GM21786 (cell line): ENCODE results near the gene FEN1.

Experiments
- ATAC-seq: cut with Tn5 transposase; IDR thresholded peaks from one replicate; pipeline ENCODE4 v1.9.1; 2021; ENCODE audit not compliant: unreplicated experiment

The FEN1 gene

GRCh38 chr11:61815790-61816735 is 23.4 kb downstream of the FEN1 start:
- peak; percentile 28 for ATAC-seq

GRCh38 chr11:61816736-61817455 is 24.2 kb downstream of the FEN1 start, which contains the start of gene FADS1:
TSS of gene FADS1 (minus strand) at chr11:61817003. CDS start at chr11:61816929, 74 bp downstream.
- peak; percentile 50 for ATAC-seq

GRCh38 chr11:61817471-61818202 is 24.9 kb downstream of the FEN1 start:
- ATAC-seq = no peak

DNA sequence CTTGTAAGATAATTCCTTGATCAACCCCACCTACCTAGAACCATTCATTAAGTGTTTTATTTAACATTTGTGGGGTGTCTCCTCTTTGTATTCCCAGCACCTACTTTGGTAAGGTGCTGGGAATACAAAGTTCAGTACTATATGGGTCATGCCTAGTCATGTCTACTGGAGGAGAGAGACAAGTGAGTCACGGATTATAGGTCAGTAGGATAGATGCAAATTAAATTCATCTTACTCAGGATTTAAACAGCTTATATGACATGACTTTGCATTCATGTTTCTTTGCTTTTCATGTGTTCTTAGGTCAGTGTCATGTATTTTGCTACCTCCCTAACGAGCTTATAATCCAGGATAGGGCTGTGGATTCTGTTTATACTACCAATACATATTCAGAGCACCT is 27.5 kb downstream of the FEN1 start:
- ATAC-seq = no peak

DNA sequence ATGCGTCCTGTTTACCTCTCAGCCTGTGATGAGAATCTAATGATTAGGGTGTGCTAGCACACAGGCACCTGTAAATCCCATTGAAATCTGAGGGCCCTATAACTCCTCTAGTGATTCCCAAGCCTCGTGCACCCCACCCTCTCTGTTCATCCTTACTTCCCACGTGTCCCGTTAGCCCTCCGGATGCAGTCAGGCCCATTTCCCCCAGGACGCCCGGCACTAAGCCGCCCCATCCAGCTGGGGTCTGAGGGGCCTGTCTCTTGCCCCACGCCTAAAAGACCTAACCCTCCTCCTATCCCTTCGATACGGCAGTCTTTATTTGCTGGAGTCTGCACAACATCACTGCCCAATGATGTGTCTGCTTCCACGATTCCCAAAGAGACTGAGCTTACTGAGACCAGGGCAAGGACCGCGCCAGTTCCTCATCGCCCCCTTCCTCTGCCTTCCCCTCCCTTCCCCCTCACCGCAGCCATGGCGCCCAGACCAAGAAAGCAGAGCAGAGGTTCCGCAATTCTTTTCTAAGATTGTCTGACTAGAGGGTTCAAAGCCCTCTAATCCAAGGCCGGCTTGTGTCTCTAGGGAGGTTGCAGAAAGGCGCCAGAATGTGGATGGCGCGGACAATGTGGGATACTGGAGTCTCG is 34.3 kb downstream of the FEN1 start:
- no peak for ATAC-seq

DNA sequence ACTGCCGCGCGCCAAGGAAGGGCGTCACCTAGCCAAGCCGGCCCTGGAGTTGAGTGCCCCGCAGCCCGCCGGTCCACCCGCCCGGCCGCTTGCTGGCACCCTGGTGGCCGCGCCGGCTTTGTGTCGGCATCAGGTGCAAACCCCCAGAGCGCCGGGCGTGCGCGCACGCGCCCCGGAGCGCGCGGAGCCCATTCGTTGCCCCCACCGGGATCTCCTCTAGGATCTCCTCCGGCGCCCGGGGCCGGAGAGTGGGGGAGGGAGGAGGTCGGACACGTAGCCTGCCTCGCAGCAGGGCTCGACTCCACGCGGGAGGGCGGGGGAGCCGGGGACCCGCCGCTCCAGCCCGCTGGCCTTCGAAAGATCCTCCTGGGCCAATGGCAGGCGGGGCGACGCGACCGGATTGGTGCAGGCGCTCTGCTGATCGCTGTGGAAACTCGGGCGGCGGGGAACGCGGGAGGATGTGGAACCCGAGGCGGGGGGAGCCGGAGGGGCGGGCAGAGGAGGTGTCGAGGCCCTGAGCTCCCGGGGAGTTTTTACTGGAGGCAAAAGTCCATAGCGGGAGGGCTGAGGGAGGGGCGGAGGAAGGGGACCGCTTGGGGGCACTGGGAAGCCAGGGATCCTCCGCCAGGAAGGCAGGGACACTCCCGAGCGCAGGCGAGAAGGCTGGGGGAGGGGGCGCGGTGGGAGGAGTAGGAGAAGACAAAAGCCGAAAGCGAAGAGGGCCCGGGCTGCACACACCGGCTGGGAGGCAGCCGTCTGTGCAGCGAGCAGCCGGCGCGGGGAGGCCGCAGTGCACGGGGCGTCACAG is 35.1 kb downstream of the FEN1 start, which contains the start of gene FADS2:
Gene FADS2, plus strand, starts transcription at position 730 of the 808 bp plus-strand sequence. CDS start 91 bp downstream, outside the sequence.
- peak; percentile 67 for ATAC-seq

GRCh38 chr11:61828379-61828628 is 35.6 kb downstream of the FEN1 start:
- ATAC-seq = peak; percentile 2

- no peak for ATAC-seq
Measured at GRCh38 chr11:61828629-61829407, 36.1 kb downstream of the FEN1 start.

DNA sequence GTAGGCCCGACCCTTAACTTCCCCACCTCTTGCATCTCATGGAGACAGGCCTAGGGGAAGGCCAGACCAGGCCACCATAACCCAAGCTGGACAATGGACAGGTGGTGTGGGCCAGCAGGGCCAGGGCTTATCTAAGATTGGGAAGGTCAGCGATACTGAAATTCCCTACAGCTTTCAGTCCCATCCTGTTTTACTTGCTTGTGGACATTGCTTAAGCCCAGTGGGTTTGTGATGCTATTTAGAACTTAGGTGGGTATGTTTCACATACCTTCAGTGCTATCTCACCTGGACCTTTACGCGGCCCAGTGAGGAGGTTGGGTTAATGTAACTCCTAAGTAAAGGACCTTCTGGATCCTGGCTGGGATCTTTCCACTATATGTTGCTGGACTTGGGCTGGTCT is 37.1 kb downstream of the FEN1 start:
- no peak for ATAC-seq

DNA sequence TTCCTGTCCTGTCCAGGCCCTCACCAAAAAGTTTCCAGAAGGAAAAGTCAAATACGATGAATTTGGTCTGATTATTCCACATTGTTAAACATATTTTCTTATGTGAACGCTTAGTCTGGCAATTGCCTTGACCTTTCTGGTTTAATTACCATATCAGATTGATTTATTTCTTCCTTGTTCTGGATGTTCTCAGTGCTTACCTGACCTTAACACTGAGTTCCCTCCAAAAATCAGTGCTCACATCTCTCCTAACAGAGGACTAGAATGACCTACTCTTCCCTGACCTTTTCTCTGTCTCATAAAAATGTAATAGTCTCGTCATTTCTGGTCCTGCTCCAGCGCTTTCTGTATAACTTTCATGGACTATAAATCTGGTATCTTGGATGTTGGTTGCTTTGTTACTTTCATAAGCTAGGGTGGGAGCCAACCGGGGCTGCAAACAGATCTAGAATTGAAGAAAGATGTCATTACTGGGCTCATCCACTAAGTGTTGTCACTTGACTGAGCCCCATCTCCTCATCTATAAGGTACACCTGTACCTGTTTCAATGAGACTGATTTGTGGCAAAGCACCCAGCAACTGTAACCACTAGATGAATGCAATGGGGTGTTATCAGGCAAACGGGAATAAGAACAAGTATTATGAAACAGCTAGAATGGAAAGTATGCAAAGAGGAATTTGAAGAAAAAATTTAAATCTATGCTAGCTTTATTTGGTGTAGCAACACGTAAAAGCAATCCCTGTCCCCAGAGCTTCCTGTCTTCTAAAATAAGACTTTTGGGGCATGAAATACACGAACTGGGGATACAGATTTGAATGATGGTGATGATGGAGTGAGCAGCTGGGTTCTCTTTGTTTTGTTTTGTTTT is 37.8 kb downstream of the FEN1 start:
- no peak for ATAC-seq

DNA sequence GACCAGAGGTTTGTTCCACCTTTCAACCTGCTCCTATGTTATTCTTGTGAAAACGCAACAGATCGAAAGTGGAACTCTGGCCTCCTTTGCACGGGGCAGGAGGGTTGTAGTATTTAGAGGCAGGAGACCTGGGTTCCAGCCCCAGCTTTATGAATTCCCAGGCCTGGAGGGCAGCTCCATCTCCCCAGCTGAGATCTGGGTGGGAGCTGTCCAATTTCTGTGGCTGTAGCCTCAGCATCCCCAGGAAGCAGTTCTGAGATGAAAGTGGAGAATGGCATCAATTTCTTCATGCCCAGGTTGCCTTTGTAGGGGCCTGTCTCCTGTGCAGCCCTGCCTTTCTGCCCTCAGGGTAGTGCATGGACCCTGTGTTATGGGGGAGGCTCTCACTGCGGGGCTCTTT is 39.5 kb downstream of the FEN1 start:
- ATAC-seq = no peak

GRCh38 chr11:61832754-61833153 is 40.0 kb downstream of the FEN1 start:
- ATAC-seq = no peak

DNA sequence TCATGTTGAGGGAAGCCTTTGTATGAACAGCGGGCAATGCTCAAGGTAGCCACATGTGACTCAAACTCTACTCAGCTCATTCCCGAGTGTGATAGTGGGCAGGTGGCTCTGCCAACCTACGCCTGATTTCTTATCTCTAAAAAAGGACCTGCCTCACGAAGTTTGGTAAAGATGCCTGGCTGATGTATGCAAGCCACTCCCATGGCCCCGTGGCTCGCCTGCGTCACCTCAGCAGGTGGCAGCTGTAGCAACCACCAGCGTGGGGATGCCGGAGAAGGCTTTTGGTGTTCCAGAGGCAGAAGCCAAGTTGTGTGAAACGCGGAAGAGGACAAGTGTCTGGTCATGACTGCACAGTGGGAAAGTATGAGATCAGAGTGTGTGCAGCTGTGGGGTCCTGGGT is 40.8 kb downstream of the FEN1 start:
- no peak for ATAC-seq

DNA sequence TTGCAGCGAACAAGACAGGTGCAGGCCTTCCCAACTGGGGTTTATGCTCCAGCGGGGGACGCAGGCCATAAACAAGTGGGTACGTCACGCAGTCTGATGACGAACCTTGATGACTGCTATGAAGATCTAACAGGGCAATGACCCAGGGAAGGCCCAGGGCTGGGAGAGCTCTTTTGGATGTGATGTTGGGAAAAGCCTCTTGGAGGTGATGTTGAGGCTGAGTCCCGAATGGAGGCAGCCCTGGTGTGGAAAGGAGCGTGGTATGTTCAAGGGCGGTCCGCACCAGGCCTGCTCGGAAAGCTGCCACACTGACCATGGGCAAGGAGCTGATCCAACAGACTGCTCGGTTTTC is 41.2 kb downstream of the FEN1 start:
- ATAC-seq = no peak

- ATAC-seq = peak; percentile 88
Measured at GRCh38 chr11:61834278-61835048, 41.8 kb downstream of the FEN1 start.

DNA sequence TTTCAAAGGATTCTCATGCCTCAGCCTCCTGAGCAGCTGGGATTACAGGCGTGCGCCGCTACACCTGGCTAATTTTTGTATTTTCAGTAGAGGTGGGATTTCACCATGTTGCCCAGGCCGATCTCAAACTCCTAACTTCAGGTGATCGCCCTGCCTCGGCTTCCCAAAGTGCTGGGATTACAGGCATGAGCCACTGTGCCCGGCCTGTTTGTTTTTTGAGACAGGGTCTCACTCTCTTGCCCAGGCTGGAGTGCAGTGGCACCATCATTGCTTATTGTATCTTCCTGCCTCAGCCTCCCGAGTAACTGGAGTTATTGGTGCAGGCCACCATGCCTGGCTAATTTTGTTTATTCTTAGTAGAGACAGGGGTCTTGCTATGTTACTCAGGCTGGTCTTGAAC is 43.5 kb downstream of the FEN1 start:
- no peak for ATAC-seq

- ATAC-seq = no peak
Measured at GRCh38 chr11:61837411-61838005, 44.8 kb downstream of the FEN1 start.
